IMR-90 (cell line): Measurements from ENCODE around the gene ZNF124. TPM values are rescaled to one million over a fixed set of nuclear protein-coding genes. Genes with fewer than 3 reads are reported as not detected.
A peak's percentile ranks its signal among the peaks of the same experiment; 100 is the strongest.

Source experiments
- ATAC-seq: fragments of 200-7000 bp; cut with Tn5 transposase; 2 replicates; pipeline ENCODE4 v1.9.1; 2020; ENCODE audit warnings: low read depth, mild to moderate bottlenecking, moderate library complexity
- BruUV-seq: library from RNA; stranded (reverse); fragments of 400-500 nt; replicated peaks from 2 replicates; lab custom pipeline; 2021; lab: Mats Ljungman, UMichigan
- CTCF ChIA-PET: fragments of 300-600 bp; formaldehyde crosslinking; extraction: SDS; loops from one replicate; lab custom pipeline; 2021; ENCODE audit warnings: antibody characterized with exemption; lab: Yijun Ruan, JAX
- POLR2A ChIA-PET: fragments of 300-600 bp; sonication (Branson Sonifier 250); formaldehyde crosslinking; loops from one replicate; lab custom pipeline; 2022; ENCODE audit warnings: antibody characterized with exemption; ENCODE audit not compliant: unreplicated experiment; lab: Charles Lee
- DNase-seq: peaks from one replicate; pipeline ENCODE4 v3.0.0; 2013
- H2AFZ ChIP-seq: replicated peaks from 2 replicates; pipeline ENCODE3; 2013; ENCODE audit warnings: low read length, mild to moderate bottlenecking; ENCODE audit not compliant: poor library complexity
- H2AK5ac ChIP-seq: 2 replicates; pipeline ENCODE4 v1.6.1; 2013; ENCODE audit warnings: low read depth, low read length, inconsistent platforms
- H2AK9ac ChIP-seq: replicated peaks from 2 replicates; pipeline ENCODE3; 2013; ENCODE audit warnings: mild to moderate bottlenecking, low read depth, low read length, moderate library complexity; ENCODE audit not compliant: poor library complexity
- H2BK120ac ChIP-seq: 2 replicates; pipeline ENCODE4 v1.6.1; 2013; ENCODE audit warnings: low read depth, low read length, inconsistent platforms
- H2BK15ac ChIP-seq: 3 replicates; pipeline ENCODE4 v1.6.1; 2013; ENCODE audit warnings: low read depth, low read length, inconsistent platforms
- H2BK20ac ChIP-seq: 2 replicates; pipeline ENCODE4 v1.6.1; 2013; ENCODE audit warnings: low read depth, mild to moderate bottlenecking, inconsistent platforms, low read length, moderate library complexity
- H2BK5ac ChIP-seq: 2 replicates; pipeline ENCODE4 v1.6.1; 2013; ENCODE audit warnings: mild to moderate bottlenecking, low read depth, low read length, inconsistent platforms; ENCODE audit not compliant: poor library complexity, severe bottlenecking
- H3K14ac ChIP-seq: replicated peaks from 2 replicates; pipeline ENCODE4 v1.6.1; 2013; ENCODE audit warnings: low read depth, low read length, inconsistent platforms
- H3K18ac ChIP-seq: 2 replicates; pipeline ENCODE4 v1.6.1; 2013; ENCODE audit warnings: low read depth, low read length, control low read depth
- H3K23ac ChIP-seq: 2 replicates; pipeline ENCODE4 v1.6.1; 2013; ENCODE audit warnings: low read depth, low read length, inconsistent platforms
- H3K27ac ChIP-seq: 2 replicates; pipeline ENCODE4 v1.5.1; 2013; ENCODE audit warnings: mild to moderate bottlenecking, control low read depth, low read length; ENCODE audit not compliant: insufficient read depth
- H3K27me3 ChIP-seq: 2 replicates; pipeline ENCODE4 v1.6.1; 2013; ENCODE audit warnings: low read length; ENCODE audit not compliant: control insufficient read depth, insufficient read depth
- H3K36me3 ChIP-seq: 2 replicates; pipeline ENCODE4 v1.6.1; 2013; ENCODE audit warnings: low read length, mixed read lengths; ENCODE audit not compliant: control insufficient read depth, insufficient read depth
- H3K4ac ChIP-seq: 2 replicates; pipeline ENCODE4 v1.6.1; 2013; ENCODE audit warnings: low read depth, low read length, inconsistent platforms
- H3K4me1 ChIP-seq: 2 replicates; pipeline ENCODE4 v1.6.1; 2013; ENCODE audit warnings: low read length, mixed read lengths; ENCODE audit not compliant: control insufficient read depth, insufficient read depth
- H3K4me2 ChIP-seq: 2 replicates; pipeline ENCODE4 v1.6.1; 2013; ENCODE audit warnings: low read depth, mild to moderate bottlenecking, control low read depth, low read length, moderate library complexity
- H3K4me3 ChIP-seq: 2 replicates; pipeline ENCODE4 v1.5.1; 2013; ENCODE audit warnings: low read depth, mild to moderate bottlenecking, control low read depth, low read length, moderate library complexity; ENCODE audit not compliant: insufficient read depth
- H3K56ac ChIP-seq: 2 replicates; pipeline ENCODE4 v1.6.1; 2013; ENCODE audit warnings: low read length, inconsistent platforms; ENCODE audit not compliant: insufficient read depth; ENCODE audit errors: extremely low read depth
- H3K79me1 ChIP-seq, 2 experiments: 2 replicates each; pipeline ENCODE4 v1.6.1; 2013; ENCODE audit warnings: low read length in 2 of 2, inconsistent platforms in 1 of 2, low read depth in 1 of 2
- H3K9ac ChIP-seq: 2 replicates; pipeline ENCODE4 v1.6.1; 2013; ENCODE audit warnings: low read depth, low read length, control low read depth
- H3K9me1 ChIP-seq: 2 replicates; pipeline ENCODE4 v1.6.1; 2013; ENCODE audit warnings: low read length, inconsistent platforms; ENCODE audit not compliant: insufficient read depth
- H3K9me3 ChIP-seq: 2 replicates; pipeline ENCODE4 v1.6.1; 2013; ENCODE audit warnings: low read length; ENCODE audit not compliant: control insufficient read depth, insufficient read depth
- H4K20me1 ChIP-seq: 2 replicates; pipeline ENCODE4 v1.6.1; 2013; ENCODE audit warnings: low read length, inconsistent platforms; ENCODE audit not compliant: insufficient read depth
- H4K5ac ChIP-seq: 2 replicates; pipeline ENCODE4 v1.6.1; 2013; ENCODE audit warnings: mild to moderate bottlenecking, low read depth, low read length, control low read depth
- H4K8ac ChIP-seq, 2 experiments: 2 replicates each; pipeline ENCODE4 v1.6.1; 2013; ENCODE audit warnings: low read depth in 2 of 2, low read length in 2 of 2, control low read depth in 1 of 2, inconsistent platforms in 1 of 2
- H4K91ac ChIP-seq: 2 replicates; pipeline ENCODE4 v1.6.1; 2013; ENCODE audit warnings: low read depth, low read length, inconsistent platforms; ENCODE audit not compliant: insufficient read depth
- USF2 ChIP-seq: fragments of 150-350 bp; IDR thresholded peaks from 2 replicates; pipeline ENCODE4 v1.6.1; 2017; ENCODE audit warnings: mild to moderate bottlenecking, antibody characterized with exemption, low read length, low read depth
- WGBS, 2 experiments: methylation state at CpG; one replicate each; pipeline versions ENCODE4 v1.1.5 to v1.1.7; 2013; ENCODE audit warnings: missing lambda C conversion rate in 2 of 2; ENCODE audit not compliant: insufficient read length in 1 of 2; ENCODE audit errors: extremely low coverage in 2 of 2; 5-methylcytosine and 5-hydroxymethylcytosine counted together
- dilution Hi-C: fragments of 300-500 bp; cut with HindIII; formaldehyde crosslinking; loops from one replicate; pipeline ENCODE4 v1.14.3; 2018; ENCODE audit warnings: low sequenced_read_pairs; ENCODE audit not compliant: unreplicated experiment
- in situ Hi-C: fragments of 300-500 bp; cut with MboI; formaldehyde crosslinking; loops from 3 replicates; pipeline ENCODE4 v1.14.3; 2019; ENCODE audit warnings: low sequenced_read_pairs, inconsistent platforms, mixed read lengths
- intact Hi-C: fragments of 100-400 bp; cut with micrococcal nuclease; formaldehyde crosslinking; loops from 2 replicates; pipeline ENCODE4 v1.10.0; 2022
- polyA plus RNA-seq, 3 experiments: library from polyadenylated mRNA; depleted of rRNA; stranded (reverse); fragments of >200 nt; gene quantifications; 2 replicates each; pipeline ENCODE4 v1.2.3, GENCODE V29; 2012; ENCODE audit warnings: low replicate concordance in 1 of 3
- total RNA-seq: library from RNA; depleted of rRNA; stranded (reverse); fragments of >200 nt; gene quantifications from 2 replicates; pipeline ENCODE4 v1.2.3, GENCODE V29; 2012

ZNF124 gene
- total and polyA plus RNA-seq, 2 of the 4 experiments (the other 2 are of a cell fraction) = 3.2 to 89.3 TPM

- dilution Hi-C loops = no loop called here
- no TSS peak for BruUV-seq
- ChIA-PET POLR2A (no interaction called here), CTCF (no interaction called here)
- Histone ChIP-seq H3K4me3 (no peak overlapping the region), H3K23ac (no peak overlapping the region), H3K36me3 (0 out of 2 replicates have a peak, but pooled peaks cover 2% of the 10 kb centered on the region), H3K9ac (no peak overlapping the region), H3K4ac (no peak overlapping the region), H4K5ac (no peak overlapping the region), H2BK120ac (no peak overlapping the region), H3K27me3 (no peaks in the 10 kb centered on the region), H4K91ac (no peak overlapping the region), H2AK9ac (no peak overlapping the region), H2BK5ac (no peak overlapping the region), H4K20me1 (0 out of 2 replicates have a peak, but pooled peaks cover 7% of the 10 kb centered on the region), H3K4me1 (peaks cover 3% of the 10 kb centered on the region), H2BK20ac (no peak overlapping the region), H3K14ac (no peak overlapping the region), H2AK5ac (no peak overlapping the region), H3K56ac (no peak overlapping the region), H3K4me2 (no peak overlapping the region), H3K79me1 (peaks cover 11 to 19% of the 10 kb centered on the region in 2 experiments), H3K18ac (no peak overlapping the region), H3K27ac (no peak overlapping the region), H3K9me1 (peaks cover 6% of the 10 kb centered on the region), H2BK15ac (no peak overlapping the region), H3K9me3 (no peaks in the 10 kb centered on the region), H2AFZ (peak overlapping the region; percentile 63), H4K8ac (no peak overlapping the region)
- in situ Hi-C loops = no loop called here
- no peak for ATAC-seq
- DNase-seq = no peak
- intact Hi-C loops = loop anchor here (5.0 kb wide), 2 partner anchors 105 to 120 kb away; partner anchors contain the start of gene ZNF496
- no peak for TF ChIP-seq USF2
- no CpG with 5 or more reads among the region's 5 CpGs for whole genome bisulfite sequencing, 2 experiments
These were observed 40.2 kb upstream of the ZNF124 start for GRCh38 chr1:247212012-247212411.
